Neural crest cell (in vitro differentiated cells): ENCODE measurements around the gene CSNK1E. TPM values are rescaled to one million over a fixed set of nuclear protein-coding genes. Genes with fewer than 3 reads are reported as not detected.

ENCODE experiments used
- DNase-seq: peaks from one replicate; pipeline ENCODE4 v3.0.0; 2021; ENCODE audit warnings: low read depth, mixed read lengths, low spot score
- H3K27ac Mint-ChIP-seq: one replicate; pipeline ENCODE4 v1.8.0; 2021; ENCODE audit warnings: mild to moderate bottlenecking, mixed read lengths; ENCODE audit not compliant: unreplicated experiment
- H3K27me3 Mint-ChIP-seq: 2 replicates; pipeline ENCODE4 v1.8.0; 2021; ENCODE audit warnings: low read depth, mild to moderate bottlenecking, mixed read lengths
- H3K36me3 Mint-ChIP-seq: 2 replicates; pipeline ENCODE4 v1.8.0; 2021; ENCODE audit warnings: low read depth, mild to moderate bottlenecking, mixed read lengths
- H3K4me1 Mint-ChIP-seq: 2 replicates; pipeline ENCODE4 v1.8.0; 2021; ENCODE audit warnings: mixed read lengths
- H3K4me3 Mint-ChIP-seq: one replicate; pipeline ENCODE4 v1.8.0; 2021; ENCODE audit warnings: mild to moderate bottlenecking, mixed read lengths
- H3K9me3 Mint-ChIP-seq: 2 replicates; pipeline ENCODE4 v1.8.0; 2021; ENCODE audit warnings: mixed read lengths
- CTCF ChIP-seq: fragments of 200-600 bp; sonication (generic); conservative IDR thresholded peaks from 2 replicates; pipeline ENCODE4 v1.5.0; 2021; ENCODE audit warnings: antibody characterized with exemption, mild to moderate bottlenecking
- total RNA-seq: library from RNA; stranded (reverse); gene quantifications from 2 replicates; pipeline ENCODE4 v1.2.1, GENCODE V29; 2021

Gene CSNK1E
- total RNA-seq, 1 donor from 2014 or later: 250 TPM

- Mint-ChIP-seq H3K4me1 (peaks cover 67% of the 10 kb centered on the region), H3K36me3 (no peaks in the 10 kb centered on the region)
- TF ChIP-seq CTCF: no peak
Measured at GRCh38 chr22:38314933-38315822, 2.1 kb downstream of the CSNK1E start.

GRCh38 chr22:38314051-38314932 is 2.9 kb downstream of the CSNK1E start:
- peak overlapping the region; percentile 82 for H3K27ac Mint-ChIP-seq
- H3K4me1 Mint-ChIP-seq: peaks cover 66% of the 10 kb centered on the region

More at GRCh38 chr22:38314933-38315822, 2.1 kb downstream of the CSNK1E start:
- no peak for DNase-seq
- Mint-ChIP-seq H3K27me3 (no peaks in the 10 kb centered on the region), H3K9me3 (no peaks in the 10 kb centered on the region), H3K4me3 (peak overlapping the region; percentile 99), H3K27ac (peak overlapping the region; percentile 87)

GRCh38 chr22:38313384-38313955 is 3.8 kb downstream of the CSNK1E start:
- H3K27ac Mint-ChIP-seq: peak overlapping the region; percentile 71
- H3K27me3 Mint-ChIP-seq: no peaks in the 10 kb centered on the region
- no peak for DNase-seq
- TF ChIP-seq CTCF: no peak
- H3K4me3 Mint-ChIP-seq: peak overlapping the region; percentile 99
- no peaks in the 10 kb centered on the region for H3K36me3 Mint-ChIP-seq
- no peaks in the 10 kb centered on the region for H3K9me3 Mint-ChIP-seq
- H3K4me1 Mint-ChIP-seq: peaks cover 62% of the 10 kb centered on the region

More at GRCh38 chr22:38314051-38314932, 2.9 kb downstream of the CSNK1E start:
- peak overlapping the region; percentile 99 for H3K4me3 Mint-ChIP-seq
- no peaks in the 10 kb centered on the region for H3K27me3 Mint-ChIP-seq
- TF ChIP-seq CTCF: no peak
- H3K9me3 Mint-ChIP-seq: no peaks in the 10 kb centered on the region
- H3K36me3 Mint-ChIP-seq: no peaks in the 10 kb centered on the region
- DNase-seq: no peak

- Mint-ChIP-seq H3K27me3 (no peaks in the 10 kb centered on the region), H3K27ac (no peak overlapping the region), H3K4me3 (peak overlapping the region; percentile 51), H3K9me3 (no peaks in the 10 kb centered on the region), H3K36me3 (no peaks in the 10 kb centered on the region), H3K4me1 (peaks cover 58% of the 10 kb centered on the region)
- DNase-seq: no peak
- no peak for TF ChIP-seq CTCF
Measured at GRCh38 chr22:38312261-38312800, 4.9 kb downstream of the CSNK1E start.

GRCh38 chr22:38311323-38311620 is 6.0 kb downstream of the CSNK1E start:
- no peak for TF ChIP-seq CTCF
- H3K27ac Mint-ChIP-seq: no peak overlapping the region
- peak overlapping the region; percentile 41 for H3K4me3 Mint-ChIP-seq
- no peaks in the 10 kb centered on the region for H3K36me3 Mint-ChIP-seq
- peaks cover 62% of the 10 kb centered on the region for H3K4me1 Mint-ChIP-seq
- H3K9me3 Mint-ChIP-seq: no peaks in the 10 kb centered on the region
- no peaks in the 10 kb centered on the region for H3K27me3 Mint-ChIP-seq
- DNase-seq: no peak
